SHP77 (cell line): ENCODE results near the gene ZNF407.

Experiments
- DNase-seq, 2 experiments: peaks; one replicate each; lab custom pipeline; 2025; lab: John Stamatoyannopoulos, UW

The ZNF407 gene

DNA sequence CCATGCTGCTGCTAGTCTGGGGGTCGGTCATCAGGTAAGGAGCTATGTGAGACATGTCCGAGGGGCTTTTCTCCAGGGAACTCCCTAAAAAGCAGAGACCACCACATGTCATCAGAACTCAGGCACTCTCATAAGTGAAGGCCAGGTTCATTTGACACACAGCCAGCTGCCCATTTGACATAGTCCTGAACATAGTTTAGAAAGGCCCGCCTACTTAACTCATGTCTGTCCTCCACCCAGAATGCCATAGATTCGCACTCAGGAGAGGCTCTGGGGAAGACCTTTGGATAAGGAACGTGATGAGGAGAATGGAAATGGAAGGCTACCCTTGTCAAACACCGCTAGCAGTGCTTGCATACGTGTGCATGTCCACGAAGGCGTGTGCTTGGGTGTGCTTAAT lies 454.1 kb downstream of the ZNF407 start:
- DNase-seq: no peak

DNA sequence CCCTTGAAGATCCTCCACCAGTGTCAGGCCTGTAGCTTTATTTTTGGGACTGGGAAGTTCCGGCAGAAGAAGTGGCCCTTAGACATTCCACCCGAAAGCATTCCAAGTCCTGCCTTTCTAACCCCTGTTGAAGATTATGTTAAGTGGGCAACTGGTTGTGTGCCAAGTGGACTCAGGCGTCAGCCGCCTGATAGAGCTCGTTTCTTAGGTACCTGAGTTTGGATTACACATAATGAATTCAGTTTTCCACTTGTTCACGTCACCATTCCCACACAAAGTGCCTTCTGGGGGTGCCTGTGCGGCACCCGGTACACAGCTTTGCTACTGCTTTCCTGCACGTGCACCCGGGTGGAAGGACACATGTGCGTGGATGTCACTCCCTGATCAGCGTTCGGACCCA lies 454.8 kb downstream of the ZNF407 start:
- DNase-seq: no peak

DNA sequence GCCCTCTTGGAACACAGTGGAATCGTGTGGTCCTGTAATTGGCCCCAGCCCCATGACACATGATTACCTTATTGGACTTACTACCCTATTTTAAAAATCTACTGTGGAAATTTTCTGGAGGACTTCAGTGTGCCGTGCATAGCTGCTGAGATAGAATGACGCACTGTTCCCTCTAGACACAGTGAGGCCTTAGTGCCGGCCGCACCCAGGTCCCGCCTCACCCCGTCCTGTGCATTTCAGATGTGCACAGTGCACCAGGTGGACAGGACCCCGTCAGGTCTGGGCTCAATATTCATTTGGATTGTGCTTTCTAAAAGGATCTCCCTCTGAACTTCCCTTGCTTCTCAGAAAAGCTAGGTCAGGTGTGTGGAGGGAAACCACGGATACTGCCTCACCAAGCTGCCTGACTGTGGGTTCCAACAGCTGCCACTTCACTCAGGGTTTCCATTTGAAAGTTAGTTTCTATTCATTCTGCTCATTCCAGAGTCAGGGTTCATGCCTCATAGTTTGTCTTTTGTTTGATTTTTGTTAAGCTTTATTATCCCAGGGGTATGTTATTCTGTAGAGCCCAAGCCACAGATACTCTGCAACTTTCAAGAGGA lies 455.5 kb downstream of the ZNF407 start:
- DNase-seq: no peak

DNA sequence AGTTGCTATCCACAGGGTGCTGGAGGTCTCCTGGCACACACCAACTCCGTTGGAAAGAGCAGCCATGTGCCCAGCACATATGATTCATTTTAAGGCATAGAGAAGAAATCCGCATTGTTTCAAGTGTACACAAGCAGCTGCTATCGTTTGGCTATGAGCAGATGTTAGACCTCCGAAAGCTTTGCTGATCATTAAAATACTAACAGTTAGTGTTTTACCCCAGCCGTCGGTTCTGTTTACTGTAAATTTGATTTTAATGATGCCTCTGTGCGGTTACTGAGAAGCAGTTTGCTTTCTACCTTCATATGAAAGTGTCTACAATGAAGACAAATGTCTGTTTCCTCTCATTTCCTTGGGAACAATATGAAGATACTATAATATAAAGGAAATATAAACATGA lies 456.4 kb downstream of the ZNF407 start:
- DNase-seq: no peak

DNA sequence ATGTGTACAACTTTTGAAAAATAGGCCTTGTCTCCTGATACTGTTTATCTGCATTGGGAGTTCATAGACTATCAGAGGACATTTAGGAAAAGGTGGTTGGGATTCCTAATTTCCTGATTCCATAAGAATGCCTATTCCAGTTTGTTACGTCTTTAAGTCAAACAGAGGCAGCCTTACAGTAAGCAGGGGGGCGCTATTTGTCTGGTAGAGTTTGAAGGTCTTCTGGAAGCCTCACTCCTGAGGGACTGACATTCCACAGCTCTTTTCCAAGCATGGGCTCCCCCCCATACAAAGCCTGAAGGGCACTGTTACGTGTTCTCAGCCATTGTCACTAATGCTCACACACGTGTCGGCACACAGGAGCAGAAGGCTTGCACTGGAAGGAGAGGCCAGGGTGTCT lies 456.9 kb downstream of the ZNF407 start:
- no peak for DNase-seq

DNA sequence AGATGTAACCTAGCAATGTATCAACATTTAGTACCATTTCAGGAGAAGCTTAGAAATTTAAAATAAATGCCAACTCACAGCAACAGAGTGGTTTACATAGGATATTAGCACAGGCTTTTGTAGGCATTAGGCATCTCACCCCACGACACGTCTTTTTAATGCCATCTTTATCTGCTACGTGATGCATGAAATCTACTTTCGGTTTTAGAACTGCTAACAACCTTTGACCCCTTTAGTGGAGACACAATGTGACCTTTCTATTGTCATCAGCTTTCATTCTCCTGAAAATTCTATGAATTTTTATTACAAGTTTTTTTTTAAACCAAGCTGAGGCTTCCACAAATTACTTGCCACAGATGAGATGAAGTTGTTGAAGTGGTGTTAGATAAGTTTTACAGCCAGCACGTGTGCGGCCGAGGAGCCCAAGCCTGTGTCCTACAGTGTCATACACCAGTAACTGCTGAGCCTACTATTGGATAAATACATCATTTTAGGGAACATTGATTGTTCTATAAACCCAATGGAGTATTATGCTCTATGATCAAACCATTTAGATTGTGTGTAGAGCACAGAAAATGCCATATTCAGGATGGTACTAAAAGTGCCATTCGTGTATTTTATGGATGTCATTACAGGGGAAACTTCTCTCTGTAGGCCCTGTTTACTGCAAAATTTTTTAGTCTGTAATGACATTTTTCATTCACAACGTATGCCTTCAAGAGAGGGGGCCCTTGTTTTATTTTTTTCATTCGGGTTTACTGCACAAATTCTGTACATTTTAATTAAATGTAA lies 459.7 kb downstream of the ZNF407 start:
- no peak for DNase-seq

DNA sequence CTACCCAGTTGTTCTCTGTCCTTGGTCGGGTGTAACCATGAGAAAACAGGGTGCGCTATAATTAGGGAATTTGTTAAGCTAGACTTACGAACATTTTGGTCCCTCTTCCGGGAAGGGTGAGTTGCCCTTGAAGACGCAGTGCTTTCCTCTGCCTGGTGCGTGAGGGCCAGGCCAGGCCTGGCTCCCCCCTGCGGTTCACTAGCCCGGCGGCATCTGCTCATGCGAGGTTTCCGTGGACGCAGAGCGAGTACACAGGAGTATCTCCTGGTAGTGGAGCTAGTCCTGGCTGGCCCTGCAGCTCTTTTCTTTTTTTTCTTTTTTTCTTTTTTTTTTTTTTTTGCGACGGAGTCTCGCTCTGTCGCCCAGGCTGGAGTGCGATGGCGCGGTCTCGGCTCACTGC lies 462.5 kb downstream of the ZNF407 start:
- DNase-seq: no peak

DNA sequence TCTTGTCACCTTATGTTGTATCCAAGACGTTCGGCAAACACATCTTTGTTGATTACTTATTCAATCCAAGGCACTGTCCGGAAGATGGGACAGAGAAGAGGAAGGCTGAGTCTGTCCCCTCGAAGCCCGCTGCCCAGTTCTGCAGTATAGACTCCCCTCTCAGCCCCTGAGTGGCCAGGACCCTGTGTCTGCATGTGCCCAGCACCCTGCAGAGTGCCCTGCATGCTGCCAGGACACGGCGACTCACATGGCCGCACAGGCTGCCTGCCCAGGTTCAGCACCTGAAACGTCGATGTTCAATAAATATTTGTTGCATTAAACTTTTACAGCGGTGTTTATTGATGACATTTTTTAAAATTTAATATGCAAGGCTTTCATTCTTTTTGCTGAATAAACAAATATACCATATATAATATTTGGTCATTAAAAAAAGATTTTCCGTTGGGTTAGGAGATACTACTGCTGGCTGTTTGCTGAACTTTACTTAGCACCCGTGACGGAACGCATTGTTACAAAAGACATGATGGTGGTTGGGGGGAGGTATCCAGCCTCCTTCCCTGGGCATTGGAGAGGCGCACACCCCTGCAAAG lies 464.7 kb downstream of the ZNF407 start:
- no peak for DNase-seq

DNA sequence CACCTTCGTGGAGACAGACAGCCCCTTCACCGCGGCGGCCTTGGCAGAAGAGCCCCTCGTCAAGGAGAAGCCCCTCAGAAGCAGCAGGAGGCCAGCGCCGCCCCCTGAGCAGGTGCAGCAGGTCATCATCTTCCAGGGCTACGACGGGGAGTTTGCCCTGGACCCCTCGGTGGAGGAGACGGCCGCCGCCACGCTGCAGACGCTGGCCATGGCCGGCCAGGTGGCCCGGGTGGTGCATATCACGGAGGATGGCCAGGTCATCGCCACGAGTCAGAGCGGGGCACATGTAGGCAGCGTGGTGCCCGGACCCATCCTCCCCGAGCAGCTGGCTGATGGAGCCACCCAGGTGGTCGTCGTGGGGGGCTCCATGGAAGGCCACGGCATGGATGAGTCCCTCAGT lies 465.5 kb downstream of the ZNF407 start:
- DNase-seq: no peak

DNA sequence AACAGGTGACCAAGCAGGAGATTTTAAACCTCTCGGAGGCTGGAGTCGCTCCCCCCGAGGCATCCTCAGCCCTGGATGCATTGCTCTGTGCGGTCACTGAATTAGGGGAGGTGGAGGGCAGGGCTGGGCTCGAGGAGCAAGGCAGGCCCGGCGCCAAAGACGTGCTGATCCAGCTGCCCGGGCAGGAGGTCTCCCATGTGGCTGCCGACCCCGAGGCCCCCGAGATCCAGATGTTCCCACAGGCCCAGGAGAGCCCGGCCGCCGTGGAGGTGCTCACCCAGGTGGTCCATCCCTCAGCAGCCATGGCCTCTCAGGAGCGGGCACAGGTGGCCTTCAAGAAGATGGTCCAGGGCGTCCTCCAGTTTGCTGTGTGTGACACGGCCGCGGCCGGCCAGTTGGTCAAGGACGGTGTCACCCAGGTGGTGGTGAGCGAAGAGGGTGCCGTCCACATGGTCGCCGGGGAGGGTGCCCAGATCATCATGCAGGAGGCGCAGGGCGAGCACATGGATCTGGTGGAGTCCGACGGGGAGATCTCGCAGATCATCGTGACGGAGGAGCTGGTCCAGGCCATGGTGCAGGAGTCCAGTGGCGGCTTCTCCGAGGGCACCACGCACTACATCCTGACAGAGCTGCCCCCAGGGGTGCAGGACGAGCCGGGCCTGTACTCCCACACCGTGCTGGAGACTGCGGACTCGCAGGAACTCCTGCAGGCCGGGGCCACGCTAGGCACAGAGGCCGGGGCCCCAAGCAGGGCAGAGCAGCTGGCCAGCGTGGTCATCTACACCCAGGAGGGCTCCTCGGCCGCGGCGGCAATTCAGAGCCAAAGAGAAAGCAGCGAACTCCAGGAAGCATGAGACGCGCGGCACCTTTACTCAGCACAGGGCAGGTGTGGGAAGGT lies 466.2 kb downstream of the ZNF407 start:
- DNase-seq: no peak

DNA sequence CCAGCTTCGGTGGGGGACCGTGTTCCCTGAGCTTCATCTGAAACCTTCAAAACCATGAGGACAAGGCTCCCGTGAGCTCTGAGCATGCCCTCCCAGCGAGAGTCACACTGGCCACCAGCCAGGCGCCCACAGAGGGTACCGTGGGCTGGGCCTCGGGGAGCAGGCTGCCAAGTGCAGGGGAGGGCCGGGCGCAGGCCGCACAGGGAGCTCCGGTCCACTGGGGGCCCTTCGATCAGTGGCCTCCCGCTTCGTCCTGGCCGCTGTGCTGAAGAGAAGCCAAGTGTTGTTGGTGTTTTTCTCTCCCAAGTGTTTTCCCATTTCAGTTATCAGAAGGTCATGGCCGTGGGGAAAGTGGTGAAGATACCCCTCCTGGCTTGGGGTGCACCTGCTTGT lies 466.8 kb downstream of the ZNF407 start:
- DNase-seq: no peak

DNA sequence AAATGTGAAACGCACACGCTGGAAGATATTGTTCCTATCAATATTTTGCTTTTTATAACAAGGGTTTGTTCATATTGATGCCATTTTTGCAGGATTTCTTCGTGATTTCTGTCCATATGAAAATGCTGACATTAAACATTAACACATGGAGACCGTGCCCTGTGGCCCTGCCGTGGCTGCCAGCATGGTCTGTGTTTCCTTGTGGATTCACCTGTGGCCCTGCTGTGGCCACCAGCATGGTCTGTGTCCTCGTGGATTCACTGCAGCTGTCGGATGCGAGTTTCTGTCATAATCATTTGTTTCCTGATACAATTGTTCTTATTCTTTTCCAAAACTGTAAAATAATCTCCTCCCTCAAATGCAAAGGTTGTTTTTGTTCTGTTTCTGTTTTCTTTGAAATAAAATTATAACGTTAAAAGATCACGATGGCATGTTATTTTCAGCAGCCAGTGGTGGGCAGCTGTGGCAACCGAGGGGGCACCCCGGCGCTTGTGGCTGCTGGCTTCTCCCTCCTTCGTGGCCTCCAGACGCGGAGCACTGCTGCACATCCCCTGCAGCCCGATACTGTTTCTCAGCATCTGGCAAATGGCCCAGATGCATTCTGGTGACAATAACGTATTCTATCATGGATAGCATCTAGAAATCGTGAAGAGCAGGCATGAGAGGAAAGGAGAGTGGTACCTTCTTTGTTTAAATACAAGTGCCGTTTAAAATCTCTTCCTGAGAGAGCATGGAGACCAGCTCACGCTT lies 467.8 kb downstream of the ZNF407 start:
- DNase-seq: no peak

DNA sequence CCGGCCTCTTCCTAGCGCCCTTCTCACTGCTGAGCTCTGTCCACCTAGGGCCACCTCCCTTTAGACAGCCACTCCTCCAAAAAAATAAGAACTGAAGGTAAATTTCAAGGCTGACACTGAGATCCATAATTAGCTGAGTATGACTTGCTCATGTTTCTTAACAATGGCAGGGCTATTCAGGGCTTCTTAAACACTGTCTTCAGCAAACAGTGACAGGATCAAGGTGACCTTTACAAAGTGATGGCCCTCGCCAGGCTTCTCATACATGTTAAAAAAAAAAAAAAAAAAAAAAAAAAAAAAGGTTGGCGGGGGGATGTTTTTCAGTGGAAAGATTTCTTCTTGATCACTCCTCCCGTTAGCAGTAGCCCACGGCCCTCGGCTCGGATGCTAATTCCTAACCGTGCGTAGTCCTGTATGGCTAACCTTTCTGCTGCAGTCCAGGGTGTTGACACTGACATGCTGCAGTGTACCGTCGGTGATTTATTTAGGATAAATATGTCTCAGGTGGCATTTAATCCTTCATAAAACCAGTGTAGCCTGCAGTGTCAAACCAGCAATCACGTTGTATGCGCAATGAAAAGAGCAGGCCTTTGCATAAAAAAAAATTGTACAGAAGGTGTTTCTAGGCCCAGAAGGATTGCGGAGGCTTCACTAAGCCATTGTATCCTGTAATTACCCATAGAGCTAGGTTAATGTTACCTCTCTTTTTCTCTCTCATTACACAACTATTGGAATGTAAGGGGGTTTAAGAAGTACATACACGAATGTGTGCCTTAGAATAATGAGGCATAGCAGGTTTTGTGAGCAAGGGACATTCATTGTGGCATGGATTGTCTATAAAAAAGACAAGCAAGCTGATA lies 468.6 kb downstream of the ZNF407 start:
- DNase-seq: no peak

DNA sequence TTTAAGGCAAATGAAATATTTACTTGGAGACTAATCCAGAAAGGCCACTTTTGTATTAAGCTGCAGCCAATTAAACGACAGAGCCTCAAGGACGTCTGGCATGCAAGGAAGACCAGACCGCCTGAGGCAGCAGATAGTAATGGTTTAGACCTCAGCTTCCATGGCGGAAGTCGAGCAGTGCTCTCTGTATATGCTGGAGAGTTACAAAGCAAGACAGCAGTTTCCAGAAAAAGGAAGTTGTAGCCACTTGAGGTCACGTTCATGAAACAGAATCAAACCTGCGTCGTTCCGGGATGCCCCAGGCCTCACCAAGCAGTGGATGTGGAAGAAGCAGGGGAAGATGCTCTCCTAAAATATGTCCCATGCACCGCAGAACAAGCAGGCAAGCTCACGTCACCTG lies 469.3 kb downstream of the ZNF407 start:
- no peak for DNase-seq

DNA sequence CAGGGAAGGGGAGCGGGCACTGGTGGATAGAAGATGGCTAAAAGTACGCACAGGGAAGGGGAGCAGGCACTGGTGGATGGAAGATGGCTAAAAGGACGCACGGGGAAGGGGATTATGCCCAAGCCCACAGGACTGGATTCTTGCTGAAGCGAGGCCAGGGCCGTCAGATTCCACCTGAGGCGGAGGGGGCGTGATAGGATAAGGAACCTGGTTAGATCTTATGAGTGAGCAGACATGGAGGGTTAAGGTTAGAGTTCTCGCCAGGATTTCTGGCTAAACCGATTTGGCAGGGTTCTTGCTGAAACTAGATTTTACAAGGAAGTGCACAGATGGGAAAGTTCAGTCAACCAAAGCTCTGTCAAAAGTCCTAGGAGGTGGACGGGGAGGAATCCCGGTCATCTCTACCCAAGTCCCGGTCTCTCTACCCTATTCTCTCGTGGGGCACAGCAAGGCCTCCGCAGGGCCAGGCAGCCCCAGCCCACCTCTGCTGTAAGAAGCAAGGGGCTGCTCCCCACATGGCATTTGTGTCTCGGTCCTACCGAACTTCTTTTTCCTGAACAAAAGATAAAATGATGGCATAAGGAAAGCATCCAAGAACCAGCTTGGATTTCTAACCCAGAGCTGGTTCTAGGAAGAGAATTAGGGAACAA lies 470.5 kb downstream of the ZNF407 start:
- no peak for DNase-seq

DNA sequence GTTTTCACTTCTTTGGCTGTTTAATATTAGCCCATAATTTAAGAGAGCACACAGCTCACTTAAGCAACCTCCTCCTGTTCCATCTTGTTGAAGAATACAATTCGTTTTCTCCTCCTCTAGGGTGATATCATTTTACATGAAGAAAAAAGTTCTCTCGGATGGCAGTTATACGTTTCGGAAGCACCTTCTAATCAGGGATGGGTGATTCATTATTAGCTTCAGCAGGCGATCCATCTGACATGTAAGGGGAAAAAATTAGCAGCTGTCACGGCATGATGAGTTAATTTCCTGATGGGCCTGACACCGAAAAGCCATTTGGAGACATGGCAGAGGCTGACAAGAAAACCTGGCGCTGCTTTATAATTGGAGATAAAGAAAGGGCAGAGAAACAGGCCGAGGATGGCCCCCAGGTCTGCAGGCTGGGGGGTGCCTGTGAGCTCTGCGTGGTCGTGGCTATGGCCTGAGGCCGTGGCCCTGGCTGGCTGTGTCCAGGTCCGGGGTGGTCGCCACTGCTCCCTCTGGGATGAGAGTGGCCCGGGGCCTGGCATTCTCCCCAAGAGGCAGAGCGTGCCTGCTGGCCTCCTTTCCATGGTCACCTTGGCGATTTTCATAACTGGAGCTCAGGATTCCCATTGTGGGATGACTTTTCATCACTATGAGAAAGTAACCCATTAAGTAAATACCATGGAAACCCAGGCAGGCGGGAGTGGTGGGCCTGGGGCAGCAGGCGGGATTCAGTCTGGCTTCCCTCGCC lies 471.2 kb downstream of the ZNF407 start:
- no peak for DNase-seq

DNA sequence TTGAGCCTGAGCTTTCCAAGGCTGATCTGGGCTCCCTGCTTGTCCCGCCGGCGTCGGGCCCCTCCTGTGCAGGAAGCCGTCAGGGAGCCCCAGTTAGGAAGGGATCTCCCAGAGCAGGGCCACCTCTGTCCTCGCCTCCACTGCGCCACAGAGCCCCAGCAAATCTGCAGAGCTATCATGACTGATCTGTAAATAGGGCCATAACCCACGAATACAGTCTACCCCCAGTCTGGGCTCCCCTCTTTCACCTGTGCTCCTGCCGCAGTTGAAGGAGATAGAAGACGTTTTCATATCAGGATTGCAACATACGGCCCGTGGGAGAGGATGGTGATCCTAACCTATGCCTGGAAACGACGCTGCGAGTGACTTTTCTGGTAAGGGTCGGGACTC lies 472.6 kb downstream of the ZNF407 start:
- DNase-seq: peak in 1 of 2 experiments; percentile 29

DNA sequence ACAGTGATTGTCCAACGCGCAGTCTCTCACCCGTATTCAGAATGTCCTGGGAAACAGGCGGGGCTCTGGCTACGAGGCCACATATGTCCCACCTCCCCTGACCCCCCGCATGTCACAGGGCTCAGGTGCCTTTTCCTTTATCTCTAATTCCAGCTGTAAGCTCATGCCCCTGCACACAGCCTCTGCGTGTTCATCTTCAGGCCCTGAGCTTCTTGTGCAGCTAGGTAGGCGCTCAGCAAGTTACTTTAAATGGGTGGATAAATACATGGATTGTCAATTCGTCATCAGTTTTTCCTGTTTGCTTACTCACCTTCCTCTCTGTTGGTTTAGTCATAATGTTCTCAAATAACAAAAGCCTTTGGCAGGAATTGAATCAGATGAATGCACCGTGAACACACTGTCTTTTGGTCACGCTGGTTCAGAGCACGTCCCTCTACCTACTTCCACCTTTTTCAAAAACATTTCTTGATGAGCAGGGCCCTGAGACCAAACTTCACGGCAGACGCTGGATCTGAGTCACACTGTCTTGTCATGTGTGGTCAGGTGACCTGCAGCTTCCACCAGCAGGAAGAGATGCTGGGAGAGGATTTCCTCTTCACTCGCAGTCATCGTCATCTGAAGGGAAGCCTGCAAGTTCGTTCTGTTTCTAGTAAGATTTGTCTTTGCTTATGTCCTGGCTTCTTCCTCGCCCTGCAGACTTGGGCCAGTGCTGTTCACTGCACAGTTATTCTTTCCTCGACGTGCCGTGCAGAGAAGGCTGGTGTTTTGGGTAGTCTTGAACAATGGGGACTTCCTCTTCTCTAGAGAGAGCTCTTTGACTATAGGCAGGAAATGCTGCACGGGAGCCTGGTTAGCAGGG lies 473.2 kb downstream of the ZNF407 start:
- peak; percentile 40 to 56 for DNase-seq

DNA sequence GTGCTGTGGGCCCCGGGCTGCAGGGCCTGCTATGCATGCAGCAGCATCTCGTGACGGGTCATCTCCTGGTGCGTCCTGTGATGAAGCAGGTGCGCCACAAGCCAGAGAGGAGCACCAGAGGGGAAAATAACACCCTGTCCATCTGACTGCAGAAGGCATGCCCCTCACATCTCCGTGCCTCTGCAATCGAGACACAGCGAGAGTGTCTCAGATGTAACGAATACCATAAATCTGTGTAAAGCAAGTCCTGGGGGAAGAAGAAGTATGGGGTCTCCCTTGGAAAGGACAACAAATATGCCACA lies 473.8 kb downstream of the ZNF407 start:
- DNase-seq: peak in 1 of 2 experiments; percentile 12
